Kidney epithelial cell (primary cell): Measurements from ENCODE around the gene PCSK5. TPM values are rescaled to one million over a fixed set of nuclear protein-coding genes. Genes with fewer than 3 reads are reported as not detected.
A peak's percentile ranks its signal among the peaks of the same experiment; 100 is the strongest.
"Not testable (repeated sequence)": the region's sequence is repeated elsewhere in the genome, so short reads cannot be mapped to it uniquely, and the experiment has no call there.

Experiments used
- DNase-seq: peaks from one replicate; pipeline ENCODE4 v3.0.0-alpha.2; 2010; ENCODE audit warnings: low read depth
- H3K27me3 ChIP-seq: 2 replicates; pipeline ENCODE4 v1.6.0; 2011; ENCODE audit warnings: low read length; ENCODE audit not compliant: control insufficient read depth, insufficient read depth
- H3K36me3 ChIP-seq: 2 replicates; pipeline ENCODE4 v1.5.1; 2011; ENCODE audit warnings: low read length; ENCODE audit not compliant: control insufficient read depth, insufficient read depth
- H3K4me3 ChIP-seq: 2 replicates; pipeline ENCODE4 v1.5.1; 2011; ENCODE audit warnings: low read depth, mild to moderate bottlenecking, control low read depth, low read length
- CTCF ChIP-seq: IDR thresholded peaks from 2 replicates; pipeline ENCODE4 v1.5.1; 2011; ENCODE audit warnings: mild to moderate bottlenecking, moderate library complexity, low read length, control low read depth, inconsistent platforms; ENCODE audit not compliant: insufficient read depth, poor library complexity, severe bottlenecking
- total RNA-seq: library from RNA; depleted of rRNA; stranded (reverse); fragments of >200 nt; gene quantifications from 2 replicates; pipeline ENCODE4 v1.2.3, GENCODE V29; 2015

Gene PCSK5
- total RNA-seq, 1 donor from 2014 or later = 3.8 TPM

- peak overlapping the region; percentile 81 for H3K4me3 ChIP-seq
- no peak for DNase-seq
- no peaks in the 10 kb centered on the region for H3K27me3 ChIP-seq
- no peak for TF ChIP-seq CTCF
- no peaks in the 10 kb centered on the region for H3K36me3 ChIP-seq
Measured at GRCh38 chr9:75891771-75892215, 1.3 kb downstream of the PCSK5 start.

GRCh38 chr9:75892216-75892911 is 1.9 kb downstream of the PCSK5 start:
- no peaks in the 10 kb centered on the region for H3K27me3 ChIP-seq
- peak overlapping the region; percentile 81 for H3K4me3 ChIP-seq
- H3K36me3 ChIP-seq = no peaks in the 10 kb centered on the region
- TF ChIP-seq CTCF = no peak
- no peak for DNase-seq

GRCh38 chr9:75893106-75893505 is 2.6 kb downstream of the PCSK5 start:
- TF ChIP-seq CTCF = no peak
- Histone ChIP-seq H3K36me3 (no peaks in the 10 kb centered on the region), H3K4me3 (peak overlapping the region; percentile 81), H3K27me3 (no peaks in the 10 kb centered on the region)
- DNase-seq = no peak

- Histone ChIP-seq H3K4me3 (no peak overlapping the region), H3K27me3 (no peaks in the 10 kb centered on the region), H3K36me3 (no peaks in the 10 kb centered on the region)
- no peak for TF ChIP-seq CTCF
- no peak for DNase-seq
Measured at GRCh38 chr9:75894566-75894965, 4.1 kb downstream of the PCSK5 start.

- no peak for DNase-seq
- Histone ChIP-seq H3K36me3 (no peaks in the 10 kb centered on the region), H3K27me3 (no peaks in the 10 kb centered on the region), H3K4me3 (no peak overlapping the region)
- TF ChIP-seq CTCF = no peak
Measured at GRCh38 chr9:75895112-75895511, 4.6 kb downstream of the PCSK5 start.

GRCh38 chr9:75896193-75896592 is 5.7 kb downstream of the PCSK5 start:
- no peak overlapping the region for H3K4me3 ChIP-seq
- TF ChIP-seq CTCF = no peak

GRCh38 chr9:75900893-75901524 is 10.5 kb downstream of the PCSK5 start:
- H3K27me3 ChIP-seq, DNase-seq, H3K36me3 ChIP-seq, H3K4me3 ChIP-seq: not testable (repeated sequence)

More at GRCh38 chr9:75896193-75896592, 5.7 kb downstream of the PCSK5 start:
- no peaks in the 10 kb centered on the region for H3K27me3 ChIP-seq
- H3K36me3 ChIP-seq = no peaks in the 10 kb centered on the region
- DNase-seq = no peak
